Parathyroid adenoma (tissue), 2 donors: ENCODE data around the gene SLC9C2.

Source experiments
- H2AFZ ChIP-seq: fragments of 300-600 bp; sonication (generic); one replicate; pipeline ENCODE4 v1.7.0; 2017; ENCODE audit warnings: antibody characterized with exemption, mild to moderate bottlenecking
- H3K27ac ChIP-seq: fragments of 300-600 bp; sonication (generic); one replicate; pipeline ENCODE4 v1.7.0; 2017
- H3K27me3 ChIP-seq: fragments of 300-600 bp; sonication (generic); one replicate; pipeline ENCODE4 v1.7.0; 2017; ENCODE audit warnings: low read length; ENCODE audit not compliant: control insufficient read depth, insufficient read depth
- H3K36me3 ChIP-seq: fragments of 300-600 bp; sonication (generic); one replicate; pipeline ENCODE4 v1.7.0; 2017; ENCODE audit warnings: low read length; ENCODE audit not compliant: control insufficient read depth, insufficient read depth
- H3K4me1 ChIP-seq: fragments of 300-600 bp; sonication (generic); one replicate; pipeline ENCODE4 v1.7.0; 2017; ENCODE audit warnings: control low read depth
- H3K4me2 ChIP-seq: fragments of 300-600 bp; sonication (generic); one replicate; pipeline ENCODE4 v1.7.0; 2017; ENCODE audit warnings: low read length
- H3K4me3 ChIP-seq: fragments of 300-600 bp; sonication (generic); one replicate; pipeline ENCODE4 v1.7.0; 2017; ENCODE audit warnings: low read depth, low read length
- H3K79me2 ChIP-seq: fragments of 300-600 bp; sonication (generic); one replicate; pipeline ENCODE4 v1.7.0; 2017; ENCODE audit warnings: control low read depth
- H3K9ac ChIP-seq: fragments of 300-600 bp; sonication (generic); one replicate; pipeline ENCODE4 v1.7.0; 2017; ENCODE audit warnings: mild to moderate bottlenecking
- H3K9me3 ChIP-seq: fragments of 300-600 bp; sonication (generic); one replicate; pipeline ENCODE4 v1.7.0; 2017; ENCODE audit warnings: low read length; ENCODE audit not compliant: control insufficient read depth
- CTCF ChIP-seq: fragments of 300-600 bp; sonication (generic); IDR thresholded peaks from one replicate; pipeline ENCODE4 v1.7.0; 2017; ENCODE audit warnings: antibody characterized with exemption, mild to moderate bottlenecking
- donor health status: primary hyperparathyroidism.

Gene SLC9C2

GRCh38 chr1:173489149-173489600 is 113.7 kb downstream of the SLC9C2 start:
- Histone ChIP-seq H3K27me3 (no peaks in the 10 kb centered on the region), H3K4me2 (no peak overlapping the region), H2AFZ (no peak overlapping the region), H3K79me2 (no peaks in the 10 kb centered on the region), H3K4me1 (no peaks in the 10 kb centered on the region), H3K27ac (no peak overlapping the region), H3K9ac (no peak overlapping the region), H3K9me3 (no peaks in the 10 kb centered on the region), H3K36me3 (no peaks in the 10 kb centered on the region), H3K4me3 (no peak overlapping the region)
- no peak for TF ChIP-seq CTCF

- H3K9ac ChIP-seq, result no peak overlapping the region
- H3K9me3 ChIP-seq, result no peaks in the 10 kb centered on the region
- H3K36me3 ChIP-seq, result no peaks in the 10 kb centered on the region
- no peak overlapping the region for H2AFZ ChIP-seq
- H3K4me2 ChIP-seq, result no peak overlapping the region
- H3K27me3 ChIP-seq, result no peaks in the 10 kb centered on the region
- H3K27ac ChIP-seq, result no peak overlapping the region
- no peak for TF ChIP-seq CTCF
- H3K79me2 ChIP-seq, result no peaks in the 10 kb centered on the region
- no peaks in the 10 kb centered on the region for H3K4me1 ChIP-seq
- H3K4me3 ChIP-seq, result no peak overlapping the region
Measured at GRCh38 chr1:173488001-173488400, 114.9 kb downstream of the SLC9C2 start.

GRCh38 chr1:173485401-173485800 is 117.5 kb downstream of the SLC9C2 start:
- H3K27me3 ChIP-seq, result no peaks in the 10 kb centered on the region
- H3K79me2 ChIP-seq, result peaks cover 7% of the 10 kb centered on the region
- no peak overlapping the region for H2AFZ ChIP-seq
- no peak for TF ChIP-seq CTCF
- H3K9ac ChIP-seq, result no peak overlapping the region
- no peaks in the 10 kb centered on the region for H3K9me3 ChIP-seq
- H3K4me1 ChIP-seq, result no peaks in the 10 kb centered on the region
- no peak overlapping the region for H3K4me2 ChIP-seq
- H3K27ac ChIP-seq, result no peak overlapping the region
- H3K36me3 ChIP-seq, result no peaks in the 10 kb centered on the region
- H3K4me3 ChIP-seq, result no peak overlapping the region

- H3K27ac ChIP-seq, result no peak overlapping the region
- H3K4me1 ChIP-seq, result no peaks in the 10 kb centered on the region
- H3K36me3 ChIP-seq, result no peaks in the 10 kb centered on the region
- no peak overlapping the region for H3K9ac ChIP-seq
- peaks cover 7% of the 10 kb centered on the region for H3K79me2 ChIP-seq
- TF ChIP-seq CTCF, result no peak
- no peak overlapping the region for H2AFZ ChIP-seq
- no peak overlapping the region for H3K4me3 ChIP-seq
- H3K4me2 ChIP-seq, result no peak overlapping the region
- no peaks in the 10 kb centered on the region for H3K27me3 ChIP-seq
- H3K9me3 ChIP-seq, result no peaks in the 10 kb centered on the region
Measured at GRCh38 chr1:173484276-173484675, 118.6 kb downstream of the SLC9C2 start.

- TF ChIP-seq CTCF, result no peak
- peaks cover 7% of the 10 kb centered on the region for H3K79me2 ChIP-seq
- H3K27ac ChIP-seq, result no peak overlapping the region
- no peak overlapping the region for H3K4me2 ChIP-seq
- H3K9me3 ChIP-seq, result no peaks in the 10 kb centered on the region
- H3K4me1 ChIP-seq, result no peaks in the 10 kb centered on the region
- no peaks in the 10 kb centered on the region for H3K27me3 ChIP-seq
- no peak overlapping the region for H3K4me3 ChIP-seq
- H2AFZ ChIP-seq, result no peak overlapping the region
- no peak overlapping the region for H3K9ac ChIP-seq
- H3K36me3 ChIP-seq, result no peaks in the 10 kb centered on the region
Measured at GRCh38 chr1:173482683-173483082, 120.2 kb downstream of the SLC9C2 start.
